GM19240 (cell line): ENCODE results near the gene WFDC12.

Source experiments
- DNase-seq: peaks from one replicate; pipeline ENCODE4 v3.0.0; 2011; ENCODE audit warnings: low spot score; ENCODE audit not compliant: insufficient read length

Gene WFDC12

DNA sequence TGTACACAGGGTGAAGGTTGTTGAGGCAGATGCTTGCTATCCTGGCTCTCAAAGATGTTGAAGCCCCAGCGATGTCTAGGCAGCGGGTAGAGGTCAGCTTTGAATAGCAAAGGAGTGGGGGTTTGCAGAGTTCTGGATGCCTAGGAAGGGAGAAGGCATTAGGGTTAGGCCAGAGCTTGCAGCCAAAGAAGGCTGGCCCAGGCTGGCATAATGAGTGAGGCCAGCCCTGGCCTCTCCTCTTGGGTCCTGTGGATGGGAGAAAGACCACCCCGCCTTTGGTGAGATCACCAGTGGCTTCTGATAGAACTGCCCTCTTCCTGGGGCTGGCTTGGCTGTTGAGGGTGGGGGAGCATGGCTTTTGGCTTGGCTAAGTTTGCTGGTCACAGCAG, 8.9 kb downstream of the WFDC12 start:
- DNase-seq = no peak

DNA sequence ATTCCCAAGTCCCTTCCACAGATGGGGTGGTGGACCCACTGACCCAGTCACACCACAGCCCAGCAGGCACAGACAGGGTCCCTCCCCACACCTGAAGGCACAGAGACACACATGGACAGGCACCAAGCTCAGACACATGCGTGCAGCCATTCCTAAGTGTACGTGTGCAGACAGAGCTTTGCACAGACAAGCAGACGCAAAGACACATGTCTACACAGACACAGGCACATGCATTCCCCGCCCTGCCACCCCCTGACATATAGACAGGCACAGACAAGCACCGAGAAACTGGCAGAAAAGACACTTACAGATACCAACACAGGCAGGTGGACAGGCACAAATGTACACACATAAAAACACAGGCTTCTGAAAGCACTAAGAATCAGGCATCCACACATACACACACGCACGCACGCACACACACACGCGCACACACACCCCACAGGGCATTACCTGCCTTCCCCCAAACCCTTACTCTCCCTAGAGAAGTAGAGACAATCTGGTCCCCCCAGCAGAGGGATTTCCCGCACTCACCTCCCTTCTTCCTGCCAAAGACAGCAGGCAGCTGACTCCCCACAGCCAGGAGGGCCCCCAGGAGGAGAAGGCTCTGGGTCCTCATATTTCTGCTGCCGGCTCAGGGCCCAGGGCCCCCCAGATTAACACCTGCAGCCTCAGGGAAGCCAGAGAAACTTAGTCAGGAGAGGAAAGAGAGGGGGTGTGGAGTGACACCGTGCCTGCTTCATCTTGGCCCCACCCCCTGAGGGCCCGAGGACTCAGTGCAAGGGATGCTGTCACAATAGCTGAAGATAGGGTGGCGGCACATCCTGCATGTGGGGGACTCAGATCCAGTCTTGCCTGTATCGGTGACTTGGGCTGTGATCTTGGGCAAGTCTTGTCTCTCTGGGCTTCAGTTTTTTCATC, 9.5 kb downstream of the WFDC12 start, which contains the start of gene WFDC5:
Gene WFDC5 (minus strand): TSS at position 710 of the 921 bp plus-strand sequence. CDS start 91 bp downstream, at position 619.
- DNase-seq = no peak

DNA sequence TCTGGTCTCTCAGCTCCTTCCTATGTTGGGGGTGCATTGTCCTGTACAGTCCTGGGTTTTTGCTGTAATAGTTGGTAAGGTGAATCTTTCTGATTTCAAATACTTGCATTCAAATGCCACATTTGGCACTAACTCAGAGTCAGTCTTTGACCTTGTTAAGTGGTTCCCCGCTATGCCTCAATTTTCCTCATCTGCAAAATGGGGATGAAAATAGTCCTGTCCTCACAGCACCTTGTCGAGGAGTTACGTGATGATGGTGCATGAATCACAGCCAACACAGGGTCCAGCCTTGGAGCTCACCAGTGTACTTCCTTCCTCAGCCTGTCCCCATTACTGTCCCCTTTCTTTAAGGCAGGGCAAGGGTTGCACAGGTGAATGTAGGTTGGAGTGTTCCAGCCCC, 10.4 kb downstream of the WFDC12 start:
- DNase-seq = no peak

DNA sequence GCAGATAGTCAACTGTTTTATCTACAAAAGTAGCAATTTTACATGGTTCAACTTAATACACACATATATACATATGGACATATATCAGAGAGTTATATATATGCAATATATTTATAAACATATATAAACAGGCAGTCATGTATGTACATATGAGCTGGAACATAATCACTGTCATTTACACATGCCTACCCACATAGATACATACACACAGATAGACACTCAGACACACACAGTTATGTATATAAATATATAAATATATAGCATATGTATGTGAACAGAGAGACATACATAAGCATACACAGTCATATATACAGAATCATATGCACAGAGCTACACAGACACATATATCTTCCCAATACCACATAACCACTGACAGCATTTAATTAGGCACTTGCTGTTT, 11.5 kb downstream of the WFDC12 start:
- DNase-seq = no peak

DNA sequence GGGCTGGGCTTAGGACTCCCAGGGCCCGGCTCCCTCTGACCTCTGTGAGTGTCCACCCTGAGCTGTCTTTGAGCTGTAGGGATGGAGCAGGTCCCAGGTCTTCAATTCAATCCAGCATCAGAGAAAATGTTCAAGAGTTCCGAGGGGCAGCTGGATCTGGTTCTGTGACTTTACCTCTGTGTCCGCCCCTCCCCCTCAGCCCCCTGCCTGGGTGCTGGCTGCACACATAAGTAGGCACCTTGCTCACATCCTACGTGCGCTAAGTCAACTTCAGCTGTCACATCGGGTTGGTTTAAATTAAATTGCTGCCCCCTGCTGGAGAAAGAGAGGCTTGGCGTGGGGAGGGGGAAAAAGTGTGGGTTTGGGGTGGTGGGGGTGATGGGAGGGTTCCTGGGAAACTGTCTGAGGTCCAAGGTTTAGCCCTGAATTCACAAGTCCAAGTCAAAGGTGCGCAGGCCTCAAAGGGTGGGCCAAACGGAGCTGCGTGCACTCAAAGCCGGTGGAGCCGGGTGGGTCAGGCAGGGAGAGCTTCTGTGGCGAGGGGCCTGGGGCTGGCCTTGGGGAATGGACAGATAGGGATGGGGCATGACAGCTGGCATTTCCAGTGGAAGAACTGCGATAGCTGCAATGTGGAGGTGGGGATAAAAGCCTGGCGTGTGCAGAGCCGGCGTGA, 12.3 kb downstream of the WFDC12 start:
- no peak for DNase-seq

DNA sequence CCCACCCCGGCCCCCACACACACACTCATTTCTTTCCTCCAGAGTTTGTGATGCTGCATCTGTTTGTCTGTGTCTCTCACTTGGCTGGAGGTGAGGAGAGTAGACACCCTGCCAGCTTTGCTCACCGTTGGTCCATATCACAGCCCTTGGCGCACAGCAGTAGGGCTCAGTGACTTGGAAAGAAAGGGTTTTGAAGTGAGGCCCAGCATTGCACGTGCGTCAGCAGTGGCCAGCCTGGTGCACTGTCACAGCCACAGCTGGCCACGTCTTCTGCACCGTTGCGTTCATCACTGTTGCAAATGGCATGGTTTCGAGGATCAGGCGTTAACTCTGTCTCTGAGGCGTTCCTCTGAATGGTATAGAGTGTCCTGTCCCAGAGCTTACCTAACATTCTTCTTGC, 13.0 kb downstream of the WFDC12 start:
- DNase-seq = no peak

DNA sequence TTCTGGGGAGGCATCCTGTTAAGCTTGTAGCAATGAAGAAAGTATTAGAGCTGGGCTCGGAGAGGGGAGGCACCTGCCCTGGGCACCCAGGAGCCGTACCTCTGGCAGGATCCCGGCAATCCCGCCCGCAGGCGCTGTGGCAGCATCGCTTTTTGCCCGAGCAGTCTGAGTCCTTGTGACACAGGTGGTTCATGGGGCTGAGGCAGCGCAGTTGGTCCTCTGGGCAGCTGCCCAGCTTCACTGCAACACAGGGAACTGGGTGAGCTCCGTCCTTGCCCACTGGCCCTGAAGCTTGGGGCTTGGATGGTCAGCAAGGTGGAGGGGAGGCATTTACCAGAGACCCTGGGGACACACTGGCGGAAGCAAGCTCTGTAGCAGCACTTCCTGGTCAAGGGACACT, 14.0 kb downstream of the WFDC12 start:
- DNase-seq = no peak

DNA sequence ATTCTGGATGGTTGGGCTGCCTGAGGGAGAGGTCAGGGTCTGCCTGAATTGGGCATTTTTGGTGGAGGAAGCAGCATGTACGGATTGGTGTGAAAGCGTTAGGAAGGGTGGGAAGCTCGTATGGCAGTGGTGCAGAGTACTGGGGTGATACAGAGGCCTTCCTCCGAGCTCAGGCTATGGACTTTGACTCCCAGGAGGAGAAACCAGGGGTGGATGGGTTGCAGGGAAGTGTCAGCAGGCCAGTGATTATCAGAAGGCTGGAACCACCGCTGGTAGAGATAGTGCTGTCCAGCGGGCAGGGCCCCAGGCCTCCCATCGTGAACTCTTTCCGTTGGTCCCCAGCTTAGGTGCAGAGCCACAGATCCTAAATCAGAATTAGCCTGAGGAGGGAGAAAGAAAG, 14.6 kb downstream of the WFDC12 start:
- no peak for DNase-seq

DNA sequence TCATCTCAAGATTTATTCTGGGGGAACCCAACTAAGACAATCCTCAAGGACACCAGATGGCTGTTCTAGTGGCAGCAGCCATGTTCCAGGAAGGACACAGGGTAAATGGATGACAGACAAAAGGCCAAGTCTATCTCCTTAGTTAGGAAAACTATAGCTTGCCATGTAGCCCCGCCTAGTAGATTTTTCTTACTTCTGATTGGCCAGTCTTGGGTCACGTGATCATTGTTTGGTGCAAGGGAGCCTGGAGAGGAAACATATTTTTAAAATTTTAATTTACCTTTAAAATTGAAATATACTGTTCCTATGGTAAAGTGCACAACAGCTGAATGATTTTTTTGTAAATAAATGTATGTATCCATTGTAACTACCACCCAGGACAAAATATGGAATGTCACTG, 18.9 kb downstream of the WFDC12 start:
- no peak for DNase-seq

DNA sequence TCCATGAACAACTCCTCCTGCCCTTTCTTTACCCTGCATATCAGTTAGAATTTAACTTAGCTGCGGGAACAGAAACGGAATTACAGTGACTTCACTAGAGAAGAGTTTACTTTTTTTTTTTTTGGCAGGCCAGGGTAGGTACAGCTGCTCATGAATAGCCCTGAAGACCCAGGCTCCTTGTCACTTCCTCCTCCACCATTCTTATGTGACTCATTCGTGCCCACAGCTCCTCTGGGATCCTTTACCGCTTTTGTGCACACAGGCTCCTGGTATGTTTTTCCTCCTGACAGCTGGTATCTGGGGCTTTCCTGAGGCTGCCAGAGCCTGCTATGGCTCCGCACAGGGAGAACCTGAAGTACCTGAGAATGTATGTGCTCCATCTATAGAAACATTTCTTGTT, 19.5 kb downstream of the WFDC12 start:
- DNase-seq = no peak

DNA sequence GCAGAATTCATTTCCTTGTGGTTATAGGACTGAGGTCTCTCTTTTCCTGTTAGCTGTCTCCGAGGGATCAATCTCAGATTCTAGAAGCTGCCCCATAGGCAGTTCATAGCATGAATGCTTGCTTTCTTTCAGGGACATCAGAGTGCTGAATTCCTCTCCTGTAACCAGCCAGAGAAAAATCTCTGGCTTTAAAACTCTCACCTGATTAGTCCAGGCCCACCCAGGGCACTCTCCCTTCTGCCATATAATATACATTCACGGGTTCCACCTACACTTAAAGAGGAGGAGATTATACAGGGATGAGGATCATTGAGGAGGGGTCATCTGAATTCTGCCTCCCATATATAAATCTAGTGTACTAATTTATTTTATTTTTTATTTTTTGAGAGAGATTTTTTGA, 21.2 kb downstream of the WFDC12 start:
- DNase-seq = no peak

DNA sequence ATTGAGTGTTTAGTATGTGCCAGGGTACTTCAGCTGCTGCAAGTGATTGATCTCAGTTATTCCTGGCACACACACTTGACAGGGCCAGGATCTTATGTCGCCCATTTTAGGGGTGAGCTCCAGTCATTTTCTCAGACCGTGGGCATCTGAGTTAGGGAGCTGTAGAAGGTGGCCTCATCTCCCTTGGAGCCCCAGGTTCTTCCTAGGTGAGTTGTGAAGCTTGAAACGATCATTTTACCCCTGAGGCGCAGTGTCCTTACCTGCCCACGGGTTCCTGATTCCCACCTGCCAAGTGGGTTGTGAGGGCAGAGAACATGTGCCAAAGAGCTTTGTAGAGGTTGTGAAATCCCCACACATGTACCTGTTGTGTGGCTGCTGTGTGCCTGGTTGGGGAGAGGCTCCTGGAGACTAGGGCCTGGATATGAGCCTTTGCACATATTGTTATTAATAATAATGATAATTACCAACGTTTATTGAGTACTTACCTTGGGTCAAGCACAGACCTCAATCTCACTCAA, 22.9 kb downstream of the WFDC12 start:
- DNase-seq = no peak

DNA sequence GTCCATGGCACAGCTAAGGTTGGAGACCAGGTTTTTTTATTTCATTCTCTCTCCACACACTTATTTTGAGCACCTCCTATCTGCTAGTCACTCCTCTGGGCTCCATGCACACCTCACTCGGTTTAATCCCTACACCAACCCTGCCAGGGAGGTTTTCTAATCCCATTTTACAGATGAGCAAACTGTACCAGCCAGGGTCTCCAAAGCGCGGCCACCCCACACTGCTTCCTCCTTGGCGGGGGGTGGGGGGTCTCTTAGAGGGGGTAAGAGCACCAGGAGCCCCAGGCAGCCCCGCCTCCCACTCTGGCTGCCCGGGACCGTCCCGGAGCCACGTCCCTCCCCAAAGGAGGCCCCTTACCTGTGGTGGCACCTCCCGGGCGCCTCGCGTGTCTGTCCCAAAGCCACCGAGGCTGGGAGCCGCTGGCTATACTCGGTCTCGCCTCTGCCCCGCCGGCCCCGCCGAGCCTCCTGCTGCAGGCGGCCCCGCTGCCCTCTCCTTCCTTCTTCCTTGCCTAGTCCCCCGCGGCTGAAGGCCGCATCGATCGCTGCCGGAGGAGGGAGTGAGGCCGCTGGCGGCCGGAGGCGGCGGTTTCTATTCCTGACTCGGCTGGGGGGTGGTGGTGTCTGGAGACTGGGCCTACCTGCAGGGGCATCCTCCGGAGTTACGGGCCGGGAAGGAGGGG, 23.6 kb downstream of the WFDC12 start, which contains the start of gene KCNS1:
Gene KCNS1 (minus strand): TSS at position 565 of the 683 bp plus-strand sequence. CDS start 1,891 bp downstream, outside the sequence.
- DNase-seq = no peak

DNA sequence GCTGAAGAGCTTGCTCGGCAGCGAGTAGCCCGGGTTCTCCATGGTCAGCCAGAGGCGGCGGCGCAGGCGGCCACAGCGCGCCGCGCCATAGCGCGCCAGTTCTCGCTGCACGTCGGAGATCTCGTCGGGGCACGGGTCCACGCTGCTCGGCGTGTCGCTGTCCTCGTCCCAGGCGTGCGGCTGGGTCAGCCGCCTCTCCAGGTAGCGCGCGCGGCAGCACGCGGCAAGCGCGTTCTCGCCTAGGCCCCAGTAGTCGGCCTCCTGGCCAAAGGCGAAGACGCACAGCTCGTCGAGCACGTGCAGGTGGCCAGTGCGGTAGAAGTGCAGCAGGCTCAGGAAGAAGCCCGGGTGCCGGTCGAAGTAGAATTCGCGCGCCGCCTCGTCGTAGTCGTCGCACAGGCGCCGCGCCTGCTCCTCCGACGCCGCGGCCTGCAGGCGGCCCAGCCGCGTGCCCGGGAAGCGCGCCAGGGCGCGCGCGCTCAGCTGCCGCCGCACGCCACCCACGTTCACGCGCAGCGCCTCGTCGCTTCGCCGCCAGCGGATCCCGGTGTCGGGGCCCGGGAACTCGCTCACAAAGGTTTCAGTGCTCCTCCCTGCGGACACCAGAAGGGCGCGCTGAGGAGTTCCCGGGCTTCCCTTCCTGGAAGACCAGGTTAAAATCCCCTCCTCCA, 26.0 kb downstream of the WFDC12 start:
- DNase-seq = no peak

DNA sequence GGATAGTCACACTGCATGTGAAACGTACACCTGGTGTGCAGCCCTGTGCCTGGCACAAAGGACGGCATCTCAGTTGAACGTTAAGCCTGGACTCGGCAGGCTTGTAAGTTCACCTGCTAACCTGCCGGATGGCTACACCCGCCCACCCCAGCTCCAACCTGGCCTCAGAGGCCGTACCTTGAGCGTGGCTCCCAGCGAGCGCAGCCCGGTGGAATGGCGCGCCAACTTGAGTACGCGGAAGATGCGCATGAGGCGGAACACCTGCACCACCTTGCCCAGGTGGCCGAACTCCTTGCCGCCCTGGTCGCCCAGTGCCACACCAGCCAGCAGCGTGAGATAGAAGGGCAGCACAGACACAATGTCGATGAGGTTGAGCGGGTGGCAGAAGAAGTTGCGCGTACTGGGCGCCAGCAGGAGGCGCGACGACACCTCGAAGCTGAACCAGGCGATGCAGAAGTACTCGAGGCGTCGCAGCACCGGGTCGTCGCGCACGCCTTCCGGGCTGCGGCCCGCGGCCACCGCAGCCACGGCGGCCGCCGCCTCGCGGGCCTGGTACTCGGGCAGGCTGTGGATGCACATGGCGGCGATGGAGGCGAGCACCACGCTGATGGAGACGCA, 26.7 kb downstream of the WFDC12 start:
- no peak for DNase-seq

DNA sequence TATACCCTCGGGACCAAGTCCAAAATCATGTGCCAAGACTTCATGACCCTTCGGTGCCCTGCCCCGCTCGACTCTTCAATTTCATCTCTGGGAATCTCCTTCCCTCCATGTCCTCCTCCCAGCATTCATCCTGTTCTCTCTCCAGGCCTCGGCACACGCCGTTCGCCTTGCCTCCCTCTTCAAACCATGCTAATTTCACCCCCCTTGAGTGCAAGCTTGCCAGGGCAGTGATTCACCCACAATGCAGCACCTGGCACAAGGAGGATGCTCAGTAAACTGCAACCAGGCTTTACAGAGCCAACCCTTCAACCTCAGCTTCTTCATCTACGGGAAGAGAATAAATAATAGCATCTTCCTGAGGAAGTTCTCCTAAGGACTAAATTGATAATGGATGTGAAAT, 27.5 kb downstream of the WFDC12 start:
- no peak for DNase-seq

DNA sequence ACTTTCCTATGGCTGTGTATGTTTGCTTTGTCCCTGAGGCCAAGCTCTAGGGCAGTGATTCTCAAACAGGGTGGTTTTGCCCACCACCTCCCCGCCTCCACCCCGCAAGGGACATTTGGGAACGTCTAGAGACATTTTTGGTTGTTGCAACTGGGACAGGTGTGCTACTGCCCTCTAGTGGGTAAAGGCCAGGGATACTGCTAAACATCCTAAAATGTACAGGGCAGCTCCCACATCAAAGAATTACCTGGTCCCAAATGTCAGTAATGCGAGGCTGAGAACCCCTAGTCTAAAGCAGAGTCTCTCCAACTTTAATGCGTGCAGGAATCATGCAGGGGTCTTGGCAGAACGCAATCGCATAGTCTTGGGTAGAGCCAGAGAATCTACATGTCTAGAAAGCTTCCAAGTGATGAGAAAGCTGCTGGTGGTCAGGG, 28.4 kb downstream of the WFDC12 start:
- peak; percentile 58 for DNase-seq

DNA sequence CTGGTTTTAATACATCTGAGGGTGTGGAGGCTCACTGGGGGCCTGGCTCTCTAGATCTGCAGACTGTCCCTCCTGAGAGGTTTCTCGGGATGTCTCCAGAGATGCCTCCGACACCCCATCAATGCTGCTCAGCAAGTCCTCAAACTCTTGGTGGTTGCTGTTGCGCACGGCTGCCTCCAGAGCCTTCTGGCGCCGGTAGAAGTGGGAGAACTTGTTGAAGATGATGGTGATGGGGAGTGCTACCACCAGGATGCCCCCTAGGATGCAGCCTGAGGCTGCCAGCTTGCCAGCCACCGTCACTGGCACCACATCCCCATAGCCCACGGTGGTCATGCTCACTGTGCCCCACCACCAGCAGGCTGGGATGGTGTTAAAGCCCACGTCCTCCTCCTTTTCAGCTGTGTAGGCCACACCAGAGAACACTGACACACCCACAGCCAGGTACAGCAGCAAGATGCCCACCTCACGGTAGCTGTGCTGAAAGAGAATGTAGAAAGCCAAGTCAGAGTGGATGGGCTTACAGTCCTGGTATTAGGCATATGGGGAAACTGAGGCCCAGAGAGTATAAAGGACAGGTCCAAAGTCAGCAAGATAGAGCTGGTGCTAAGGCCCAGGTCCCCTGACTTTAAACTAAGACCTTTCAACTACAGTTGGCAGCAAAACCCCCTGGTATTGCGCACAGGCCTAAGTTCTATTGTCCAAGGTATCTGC, 29.2 kb downstream of the WFDC12 start:
- DNase-seq = no peak

DNA sequence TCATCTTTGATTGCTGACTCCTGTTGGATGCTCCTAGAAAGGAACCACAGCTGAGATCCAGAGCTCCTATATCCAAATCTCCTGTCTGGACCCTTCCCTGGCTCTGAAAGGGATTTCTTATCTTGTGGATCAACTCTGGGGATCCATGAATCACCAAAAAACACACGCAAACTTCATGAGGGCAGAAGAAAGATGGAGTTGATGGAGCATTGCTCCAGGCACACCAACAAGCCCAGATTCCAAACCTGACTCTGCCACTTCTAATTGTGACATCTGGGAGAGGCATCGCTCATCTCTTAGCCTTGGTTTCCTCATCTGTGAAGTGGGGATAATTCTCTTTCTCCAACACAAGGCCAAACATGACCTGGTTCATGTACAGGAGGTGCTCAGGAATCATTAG, 30.1 kb downstream of the WFDC12 start:
- DNase-seq = no peak

DNA sequence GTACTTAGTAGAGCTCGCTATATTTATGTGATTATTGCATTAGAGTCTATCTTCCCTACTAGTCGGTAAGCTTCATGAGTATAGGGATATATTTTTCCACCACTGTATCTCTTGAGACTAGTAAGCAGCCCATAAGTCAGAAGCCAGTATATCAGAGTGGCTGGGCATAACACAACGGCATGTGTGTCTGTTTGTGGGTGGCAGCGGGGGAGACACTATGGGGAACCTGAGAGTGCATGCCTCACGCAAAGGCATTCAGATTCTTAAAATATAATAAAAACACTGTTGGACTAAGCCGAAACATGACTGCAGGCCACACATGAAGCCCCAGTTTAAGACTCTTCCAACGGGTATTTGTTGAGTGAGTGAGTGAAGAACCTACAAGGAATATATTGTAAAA, 31.4 kb downstream of the WFDC12 start:
- no peak for DNase-seq
